SK-N-MC (cell line): Measurements from ENCODE around the gene TP53AIP1.

Source experiments
- DNase-seq: peaks from one replicate; pipeline ENCODE4 v3.0.0-alpha.2; 2011; ENCODE audit warnings: low read depth, low spot score
- H3K27ac ChIP-seq: fragments of 200-600 bp; sonication (generic); 2 replicates; pipeline ENCODE4 v1.5.1; 2016; ENCODE audit warnings: mixed run types
- H3K36me3 ChIP-seq: fragments of 200-600 bp; sonication (generic); 2 replicates; pipeline ENCODE4 v1.6.1; 2017; ENCODE audit warnings: antibody characterized with exemption, low read length, mixed read lengths; ENCODE audit not compliant: insufficient read depth
- H3K4me3 ChIP-seq: fragments of 200-600 bp; sonication (generic); 2 replicates; pipeline ENCODE4 v1.5.1; 2016
- H3K9ac ChIP-seq: fragments of 200-600 bp; sonication (generic); 2 replicates; pipeline ENCODE4 v1.8.0; 2017; ENCODE audit warnings: mixed run types, mixed read lengths; ENCODE audit not compliant: insufficient read length
- H3K9me3 ChIP-seq: fragments of 200-600 bp; sonication (generic); 2 replicates; pipeline ENCODE4 v1.6.1; 2017; ENCODE audit warnings: low read depth, mild to moderate bottlenecking, antibody characterized with exemption, low read length, moderate library complexity, mixed read lengths
- EZH2 ChIP-seq: fragments of 200-600 bp; sonication (generic); IDR thresholded peaks from one replicate; pipeline ENCODE4 v1.6.1; 2017; ENCODE audit warnings: antibody characterized with exemption
- FOXP2 ChIP-seq: optimal IDR thresholded peaks from 2 replicates; pipeline ENCODE3; 2011; ENCODE audit warnings: mild to moderate bottlenecking, moderate library complexity; ENCODE audit not compliant: insufficient read depth; ENCODE audit errors: extremely low read length, control extremely low read depth
- POLR2AphosphoS5 ChIP-seq: IDR thresholded peaks from 2 replicates; pipeline ENCODE4 v1.6.1; 2012; ENCODE audit warnings: mild to moderate bottlenecking, low read depth, low read length, borderline replicate concordance

TP53AIP1 gene

GRCh38 chr11:128916037-128916572 is 26.6 kb downstream of the TP53AIP1 start:
- TF ChIP-seq EZH2 (no peak), FOXP2 (no peak), POLR2AphosphoS5 (no peak)
- no peak overlapping the region for H3K27ac ChIP-seq
- no peak overlapping the region for H3K4me3 ChIP-seq
- H3K36me3 ChIP-seq: no peaks in the 10 kb centered on the region
- H3K9me3 ChIP-seq: no peaks in the 10 kb centered on the region
- no peak overlapping the region for H3K9ac ChIP-seq
- DNase-seq: no peak

DNA sequence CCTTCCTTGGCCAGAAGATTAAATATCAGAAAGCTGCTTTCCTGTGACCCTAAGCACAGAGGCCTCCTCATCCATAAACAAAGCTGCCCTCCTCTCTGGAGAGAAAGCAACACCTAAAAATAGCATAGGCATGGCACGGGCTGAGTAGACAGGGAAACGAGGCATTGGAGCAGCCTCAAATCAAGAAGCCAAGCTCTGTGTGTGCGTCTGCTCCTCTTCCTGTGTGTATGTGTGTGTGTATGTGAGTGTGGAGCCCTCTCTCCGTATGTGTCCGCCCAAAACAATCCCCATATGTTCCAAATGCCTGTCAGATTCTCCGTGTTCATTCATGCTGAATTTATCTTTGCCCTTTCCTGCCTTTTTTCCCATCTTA is 27.5 kb downstream of the TP53AIP1 start:
- no peaks in the 10 kb centered on the region for H3K9me3 ChIP-seq
- no peak for DNase-seq
- H3K9ac ChIP-seq: no peak overlapping the region
- H3K27ac ChIP-seq: no peak overlapping the region
- no peak overlapping the region for H3K4me3 ChIP-seq
- no peaks in the 10 kb centered on the region for H3K36me3 ChIP-seq
- TF ChIP-seq POLR2AphosphoS5 (no peak), FOXP2 (no peak), EZH2 (no peak)

DNA sequence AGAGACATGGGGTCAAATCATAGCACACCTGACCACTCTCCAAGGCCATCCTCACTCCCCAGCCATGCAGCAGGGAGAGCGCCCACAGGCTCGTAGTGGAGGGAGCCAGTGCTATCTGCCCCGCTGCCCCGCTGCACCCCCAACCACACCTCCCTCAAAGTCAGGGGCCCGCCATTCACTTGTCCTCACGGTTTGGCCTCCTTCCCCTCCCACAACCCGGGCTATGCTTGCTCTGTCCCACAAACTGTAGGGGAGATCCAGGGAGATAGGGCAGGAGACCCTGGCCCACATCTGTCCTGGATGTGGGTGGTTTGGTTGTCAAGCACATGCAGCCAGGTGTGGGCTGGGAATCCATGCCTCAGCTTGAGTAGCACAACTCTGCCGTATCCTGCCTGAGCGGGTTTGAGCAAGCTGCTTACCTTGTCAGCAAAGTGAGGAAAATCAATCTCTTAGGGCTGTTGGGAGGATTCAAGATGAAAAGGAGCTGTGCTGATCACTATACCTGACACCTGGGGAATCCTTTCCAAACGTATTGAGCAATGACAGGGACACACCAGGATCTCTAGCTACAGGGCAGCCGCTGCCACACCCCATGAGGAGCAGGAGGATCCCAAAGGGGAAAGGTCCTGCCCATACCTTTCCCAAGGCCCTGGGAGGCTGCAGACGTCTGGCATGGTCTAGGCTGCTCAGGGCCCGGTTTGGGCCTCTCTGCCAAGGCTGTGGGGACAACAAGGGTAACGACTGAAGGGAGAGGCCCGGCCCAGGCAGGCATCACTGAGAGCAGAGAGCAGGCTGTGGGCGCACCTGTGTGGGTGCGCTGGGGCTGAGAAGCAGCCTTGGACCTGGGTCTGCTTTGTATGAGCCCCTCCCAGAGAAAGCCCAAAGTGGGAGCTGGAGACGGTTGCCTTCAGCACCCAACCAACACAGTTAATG is 28.2 kb downstream of the TP53AIP1 start:
- no peaks in the 10 kb centered on the region for H3K36me3 ChIP-seq
- H3K9ac ChIP-seq: no peak overlapping the region
- TF ChIP-seq FOXP2 (no peak), EZH2 (no peak), POLR2AphosphoS5 (no peak)
- no peaks in the 10 kb centered on the region for H3K9me3 ChIP-seq
- H3K4me3 ChIP-seq: no peak overlapping the region
- H3K27ac ChIP-seq: no peak overlapping the region
- no peak for DNase-seq

- no peak overlapping the region for H3K9ac ChIP-seq
- no peak overlapping the region for H3K4me3 ChIP-seq
- H3K36me3 ChIP-seq: no peaks in the 10 kb centered on the region
- no peak for TF ChIP-seq EZH2
- TF ChIP-seq POLR2AphosphoS5: no peak
- TF ChIP-seq FOXP2: no peak
- no peak for DNase-seq
- H3K9me3 ChIP-seq: no peaks in the 10 kb centered on the region
- no peak overlapping the region for H3K27ac ChIP-seq
Observed at GRCh38 chr11:128913806-128914205, 28.9 kb downstream of the TP53AIP1 start.

DNA sequence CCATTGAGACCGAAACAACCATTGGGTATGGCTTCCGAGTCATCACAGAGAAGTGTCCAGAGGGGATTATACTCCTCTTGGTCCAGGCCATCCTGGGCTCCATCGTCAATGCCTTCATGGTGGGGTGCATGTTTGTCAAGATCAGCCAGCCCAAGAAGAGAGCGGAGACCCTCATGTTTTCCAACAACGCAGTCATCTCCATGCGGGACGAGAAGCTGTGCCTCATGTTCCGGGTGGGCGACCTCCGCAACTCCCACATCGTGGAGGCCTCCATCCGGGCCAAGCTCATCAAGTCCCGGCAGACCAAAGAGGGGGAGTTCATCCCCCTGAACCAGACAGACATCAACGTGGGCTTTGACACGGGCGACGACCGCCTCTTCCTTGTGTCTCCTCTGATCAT is 31.0 kb downstream of the TP53AIP1 start:
- no peaks in the 10 kb centered on the region for H3K9me3 ChIP-seq

GRCh38 chr11:128911239-128911638 is 31.4 kb downstream of the TP53AIP1 start:
- H3K9ac ChIP-seq: no peak overlapping the region

More for the DNA sequence above, 31.0 kb downstream of the TP53AIP1 start:
- Histone ChIP-seq H3K27ac (no peak overlapping the region), H3K36me3 (no peaks in the 10 kb centered on the region), H3K9ac (no peak overlapping the region), H3K4me3 (no peak overlapping the region)
- TF ChIP-seq POLR2AphosphoS5: no peak
- TF ChIP-seq EZH2: no peak
- no peak for TF ChIP-seq FOXP2
- no peak for DNase-seq

DNA sequence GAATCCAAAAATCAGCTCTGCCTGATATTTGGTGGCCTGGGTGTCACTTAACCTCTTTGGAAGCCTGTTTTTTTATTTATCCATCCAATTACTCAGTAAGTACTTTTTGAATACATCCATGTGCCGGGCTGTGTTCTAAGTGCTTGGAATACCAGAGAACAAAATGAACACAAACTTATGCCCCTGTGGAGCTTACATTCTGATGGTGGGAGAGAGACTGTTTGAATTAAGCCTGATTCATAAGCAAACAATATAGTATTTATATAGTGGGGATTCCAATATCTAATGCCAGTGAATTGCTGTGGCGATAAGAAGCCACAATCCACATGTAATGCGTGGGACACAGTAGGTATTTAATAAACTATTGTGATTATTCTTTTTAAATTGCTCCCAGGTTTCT is 32.1 kb downstream of the TP53AIP1 start:
- Histone ChIP-seq H3K4me3 (no peak overlapping the region), H3K9ac (no peak overlapping the region), H3K36me3 (no peaks in the 10 kb centered on the region), H3K9me3 (no peaks in the 10 kb centered on the region), H3K27ac (no peak overlapping the region)
- DNase-seq: no peak
- TF ChIP-seq FOXP2 (no peak), POLR2AphosphoS5 (no peak), EZH2 (no peak)

More at GRCh38 chr11:128911239-128911638, 31.4 kb downstream of the TP53AIP1 start:
- no peak for TF ChIP-seq EZH2
- no peak for TF ChIP-seq POLR2AphosphoS5
- TF ChIP-seq FOXP2: no peak
- Histone ChIP-seq H3K27ac (no peak overlapping the region), H3K9me3 (no peaks in the 10 kb centered on the region), H3K36me3 (no peaks in the 10 kb centered on the region), H3K4me3 (no peak overlapping the region)
- DNase-seq: no peak

DNA sequence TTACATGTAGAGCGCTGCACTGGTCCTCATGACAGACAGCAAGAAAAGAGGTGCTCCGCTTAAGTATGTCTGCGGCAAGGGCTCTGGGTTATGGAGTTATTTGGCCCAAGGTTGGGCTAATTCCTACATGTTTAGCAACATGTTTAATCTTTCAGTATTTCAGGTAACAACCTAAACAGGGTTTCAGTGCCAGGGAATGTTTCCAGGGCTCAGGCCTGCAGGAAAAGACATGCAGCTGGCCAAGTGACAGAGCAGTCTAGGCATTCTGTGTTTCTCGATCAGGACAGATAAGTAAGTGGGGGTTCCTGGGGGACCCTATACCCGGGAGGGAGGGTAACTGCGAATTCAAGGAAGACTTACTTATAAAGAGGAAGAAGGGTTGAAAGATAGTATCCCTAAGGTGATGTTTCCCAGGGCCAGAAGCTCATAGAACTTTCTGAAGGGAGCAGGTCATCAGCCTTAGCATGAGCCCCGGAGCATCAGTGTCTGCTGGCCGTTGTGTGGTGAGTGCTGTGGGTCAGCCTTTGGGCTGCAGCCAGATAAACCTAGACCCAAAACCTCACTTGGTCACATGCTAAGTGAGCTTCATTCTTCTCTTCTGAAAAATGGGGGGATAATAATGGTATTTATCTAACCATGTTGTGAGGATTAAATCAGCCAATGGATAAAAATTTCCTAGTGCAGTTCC is 33.1 kb downstream of the TP53AIP1 start:
- Histone ChIP-seq H3K36me3 (no peaks in the 10 kb centered on the region), H3K4me3 (no peak overlapping the region), H3K9ac (no peak overlapping the region), H3K9me3 (no peaks in the 10 kb centered on the region), H3K27ac (no peak overlapping the region)
- TF ChIP-seq EZH2: no peak
- no peak for TF ChIP-seq POLR2AphosphoS5
- no peak for TF ChIP-seq FOXP2
- no peak for DNase-seq
